GM12801 (cell line): ENCODE data around the gene SPEF1.

Source experiments
- TF ChIP-seq, protein P1 (sequence below): IDR thresholded peaks from one replicate; pipeline ENCODE4 v1.5.1; 2011; ENCODE audit warnings: control low read depth; ENCODE audit not compliant: insufficient read length; ENCODE audit errors: extremely low read depth

Gene SPEF1

DNA sequence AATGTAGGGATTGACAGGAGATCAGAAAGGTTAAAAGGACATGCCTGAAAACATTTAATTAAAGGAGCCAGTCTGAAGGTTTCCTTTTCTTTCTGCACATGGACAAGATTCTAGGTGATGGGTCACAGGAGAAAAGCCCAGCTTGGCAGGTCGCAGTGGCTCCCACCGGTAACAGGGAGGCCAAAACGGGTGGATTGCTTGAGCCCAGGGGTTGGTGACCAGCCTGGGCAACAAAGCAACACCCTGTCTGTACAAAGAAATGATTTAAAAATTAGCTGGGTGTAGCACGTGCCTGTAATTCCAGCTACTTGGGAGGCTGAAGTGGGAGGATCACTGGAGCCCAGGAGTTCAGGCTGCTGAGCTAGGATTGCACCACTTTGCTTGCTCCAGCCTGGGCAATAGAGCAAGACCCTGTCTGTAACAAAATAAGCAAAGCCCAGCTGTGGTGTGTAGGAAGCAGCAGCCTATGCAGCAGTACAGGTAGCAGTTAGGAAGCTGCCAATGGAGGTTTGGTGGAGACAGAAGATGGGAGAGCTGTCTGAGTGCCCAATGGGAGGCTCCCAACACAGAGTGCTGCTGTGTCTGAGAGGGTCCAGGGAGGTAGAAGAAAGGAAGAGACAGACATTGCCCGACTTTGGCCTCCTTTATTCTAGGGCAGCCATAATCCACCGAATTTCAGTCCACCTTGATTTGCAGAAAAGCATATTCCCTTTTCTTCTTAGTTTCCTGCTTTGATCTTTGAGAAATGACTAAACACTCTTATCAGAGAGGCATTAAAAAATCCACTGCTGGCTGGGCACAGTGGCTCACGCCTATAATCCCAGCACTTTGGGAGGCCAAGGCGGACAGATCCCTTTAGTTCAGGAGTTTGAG, 32.0 kb upstream of the SPEF1 start:
- TF ChIP-seq, protein P1, sequence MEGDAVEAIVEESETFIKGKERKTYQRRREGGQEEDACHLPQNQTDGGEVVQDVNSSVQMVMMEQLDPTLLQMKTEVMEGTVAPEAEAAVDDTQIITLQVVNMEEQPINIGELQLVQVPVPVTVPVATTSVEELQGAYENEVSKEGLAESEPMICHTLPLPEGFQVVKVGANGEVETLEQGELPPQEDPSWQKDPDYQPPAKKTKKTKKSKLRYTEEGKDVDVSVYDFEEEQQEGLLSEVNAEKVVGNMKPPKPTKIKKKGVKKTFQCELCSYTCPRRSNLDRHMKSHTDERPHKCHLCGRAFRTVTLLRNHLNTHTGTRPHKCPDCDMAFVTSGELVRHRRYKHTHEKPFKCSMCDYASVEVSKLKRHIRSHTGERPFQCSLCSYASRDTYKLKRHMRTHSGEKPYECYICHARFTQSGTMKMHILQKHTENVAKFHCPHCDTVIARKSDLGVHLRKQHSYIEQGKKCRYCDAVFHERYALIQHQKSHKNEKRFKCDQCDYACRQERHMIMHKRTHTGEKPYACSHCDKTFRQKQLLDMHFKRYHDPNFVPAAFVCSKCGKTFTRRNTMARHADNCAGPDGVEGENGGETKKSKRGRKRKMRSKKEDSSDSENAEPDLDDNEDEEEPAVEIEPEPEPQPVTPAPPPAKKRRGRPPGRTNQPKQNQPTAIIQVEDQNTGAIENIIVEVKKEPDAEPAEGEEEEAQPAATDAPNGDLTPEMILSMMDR = no peak

DNA sequence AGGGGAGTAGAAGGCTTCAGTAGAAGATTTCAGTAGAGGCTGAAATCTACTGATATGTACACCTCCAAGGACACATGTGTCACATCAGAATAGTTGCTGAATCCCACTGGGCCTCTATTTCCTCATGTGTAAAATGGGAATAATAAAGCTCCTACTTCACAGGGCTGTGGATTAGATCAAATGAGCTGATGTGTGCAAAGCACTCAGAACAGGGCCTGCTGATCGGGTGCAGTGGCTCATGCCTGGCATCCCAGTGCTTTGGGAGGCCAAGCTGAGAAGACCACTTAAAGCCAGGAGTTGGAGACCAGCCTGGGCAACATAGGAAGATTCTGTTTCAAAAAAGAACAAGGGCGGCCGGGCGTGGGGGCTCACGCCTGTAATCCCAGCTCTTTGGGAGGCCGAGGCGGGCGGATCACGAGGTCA, 31.0 kb upstream of the SPEF1 start:
- TF ChIP-seq, protein P1 = no peak

DNA sequence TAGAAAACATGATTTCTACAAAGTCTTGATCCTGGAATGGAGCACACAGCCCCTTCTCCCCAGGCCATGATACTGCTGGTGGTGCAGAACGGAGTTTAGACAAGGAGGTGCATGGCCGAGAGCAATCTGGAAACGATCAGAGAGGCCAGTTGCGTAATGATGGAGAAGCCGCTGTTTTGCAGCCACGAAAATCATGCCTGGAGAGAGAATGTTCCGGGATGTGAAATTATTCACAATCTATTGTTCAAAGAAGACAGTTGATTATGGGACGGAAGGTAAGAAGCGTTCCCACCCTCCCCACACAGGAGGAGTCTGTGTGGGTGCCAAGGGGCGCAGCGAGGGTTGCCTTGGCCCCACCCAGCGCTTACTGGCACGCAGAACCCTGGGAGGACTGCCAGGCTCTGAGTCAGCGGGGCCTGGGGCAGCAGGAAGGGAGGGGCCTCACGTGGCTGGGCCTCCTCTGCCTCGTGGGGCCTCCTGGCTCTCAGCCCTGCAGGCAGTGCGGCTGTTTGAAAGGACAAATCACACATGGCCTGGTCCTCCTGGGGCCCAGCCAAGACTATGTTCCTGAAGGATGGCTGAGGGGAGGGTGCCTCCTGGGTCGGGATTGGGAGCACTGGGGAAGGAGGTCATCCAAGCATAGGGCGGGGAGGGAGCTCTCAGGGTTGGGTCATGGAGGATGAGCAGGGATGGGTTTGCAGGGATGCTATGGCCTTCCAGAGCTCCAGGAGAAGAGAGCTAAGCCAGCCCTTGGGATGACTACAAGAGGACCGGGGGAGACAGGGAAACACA, 30.4 kb upstream of the SPEF1 start:
- TF ChIP-seq, protein P1 = no peak

DNA sequence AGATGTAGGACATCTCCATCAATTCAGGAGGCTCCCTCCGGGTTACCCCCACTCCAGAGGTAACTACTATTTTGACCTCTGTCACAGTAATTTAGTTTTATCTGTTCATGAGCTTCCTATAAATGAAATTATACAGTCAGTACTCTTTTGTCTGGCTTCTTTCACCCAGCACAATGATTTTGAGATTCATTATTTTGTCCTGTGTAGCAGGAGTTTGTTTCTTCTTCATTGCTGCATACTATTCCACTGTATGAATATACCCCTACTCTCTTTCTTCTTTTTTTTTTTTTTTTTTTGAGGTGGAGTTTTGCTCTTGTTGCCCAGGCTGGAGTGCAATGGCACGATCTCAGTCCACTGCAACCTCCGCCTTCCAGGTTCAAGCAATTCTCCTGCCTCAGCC, 27.3 kb upstream of the SPEF1 start:
- TF ChIP-seq, protein P1 = no peak

DNA sequence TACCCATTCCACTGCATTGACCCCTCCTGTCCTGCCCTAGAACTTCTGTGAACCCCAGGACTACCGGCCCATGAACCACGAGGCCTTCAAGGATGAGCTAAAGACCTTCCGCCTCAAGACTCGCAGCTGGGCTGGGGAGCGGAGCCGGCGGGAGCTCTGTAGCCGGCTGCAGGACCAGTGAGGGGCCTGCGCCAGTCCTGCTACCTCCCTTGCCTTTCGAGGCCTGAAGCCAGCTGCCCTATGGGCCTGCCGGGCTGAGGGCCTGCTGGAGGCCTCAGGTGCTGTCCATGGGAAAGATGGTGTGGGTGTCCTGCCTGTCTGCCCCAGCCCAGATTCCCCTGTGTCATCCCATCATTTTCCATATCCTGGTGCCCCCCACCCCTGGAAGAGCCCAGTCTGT, 23.5 kb upstream of the SPEF1 start:
- TF ChIP-seq, protein P1 = no peak

DNA sequence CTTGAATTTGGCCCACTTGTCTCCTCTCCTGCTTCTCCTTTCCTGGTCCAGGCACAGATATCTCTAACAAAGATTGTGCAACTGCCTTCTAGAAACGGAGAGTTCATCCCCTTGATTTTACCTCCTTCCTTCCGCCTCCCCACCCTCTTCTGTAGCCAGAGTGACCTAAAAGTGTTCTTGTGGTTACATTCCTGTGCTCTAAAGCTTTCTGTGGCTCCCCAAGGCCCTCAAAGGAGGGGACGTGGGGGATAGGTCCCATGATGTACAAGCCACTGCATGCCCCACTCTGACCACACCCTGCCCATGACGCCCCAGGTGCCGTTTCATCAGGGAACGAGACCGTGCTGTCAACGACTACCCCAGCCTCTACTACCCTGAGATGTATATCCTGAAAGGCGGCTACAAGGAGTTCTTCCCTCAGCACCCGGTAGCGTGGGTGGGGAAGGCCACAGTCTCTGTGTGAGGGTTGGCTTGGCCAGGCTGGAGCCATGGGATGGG, 23.1 kb upstream of the SPEF1 start:
- TF ChIP-seq, protein P1 = no peak

DNA sequence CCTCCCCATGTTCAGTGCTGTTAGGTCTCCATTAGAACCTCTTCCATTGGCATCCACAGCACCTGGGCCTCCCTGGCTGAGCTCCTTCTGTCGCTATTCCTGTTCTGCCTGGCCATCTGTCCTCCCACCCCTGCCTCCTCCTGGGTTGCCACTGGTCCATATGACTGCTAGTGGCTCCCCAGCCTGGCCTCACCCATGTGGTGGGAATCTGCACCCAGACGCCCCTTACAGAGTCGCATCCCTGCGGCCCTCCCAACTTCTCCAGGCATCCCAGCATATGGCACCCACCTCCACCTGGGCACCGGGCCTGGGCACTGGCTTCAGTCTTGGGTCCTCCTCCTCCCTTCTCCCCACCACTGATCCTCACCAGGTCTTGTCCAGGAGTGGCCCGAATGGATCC, 22.6 kb upstream of the SPEF1 start:
- TF ChIP-seq, protein P1 = no peak
